Muscle layer of duodenum (tissue), 2 donors: Measurements from ENCODE around the gene EBPL.
"Not testable (repeated sequence)": the region's sequence is repeated elsewhere in the genome, so short reads cannot be mapped to it uniquely, and the experiment has no call there.

ENCODE experiments used
- H3K27ac ChIP-seq: one replicate; pipeline ENCODE4 v1.7.0; 2013; ENCODE audit warnings: mild to moderate bottlenecking, low read length
- H3K27me3 ChIP-seq: one replicate; pipeline ENCODE4 v1.7.0; 2013; ENCODE audit warnings: low read depth, mild to moderate bottlenecking, control low read depth, low read length
- H3K36me3 ChIP-seq, 2 donors: one replicate each; pipeline ENCODE4 v1.7.0; 2013; ENCODE audit warnings: low read length in 2 of 2, control low read depth in 1 of 2, mild to moderate bottlenecking in 1 of 2; ENCODE audit not compliant: insufficient read depth in 2 of 2, control insufficient read depth in 1 of 2
- H3K4me1 ChIP-seq, 2 donors: one replicate each; pipeline ENCODE4 v1.7.0; 2013; ENCODE audit warnings: low read length in 2 of 2, mild to moderate bottlenecking in 2 of 2, control low read depth in 1 of 2, moderate library complexity in 1 of 2; ENCODE audit not compliant: insufficient read depth in 2 of 2, control insufficient read depth in 1 of 2
- H3K4me3 ChIP-seq, 2 donors: one replicate each; pipeline ENCODE4 v1.7.0; 2013; ENCODE audit warnings: low read length in 2 of 2, low read depth in 1 of 2, mild to moderate bottlenecking in 1 of 2
- H3K9me3 ChIP-seq, 2 donors: one replicate each; pipeline ENCODE4 v1.7.0; 2013; ENCODE audit warnings: low read length in 2 of 2, control low read depth in 1 of 2, mild to moderate bottlenecking in 1 of 2; ENCODE audit not compliant: control insufficient read depth in 1 of 2
- donor health status: healthy.

EBPL gene

DNA sequence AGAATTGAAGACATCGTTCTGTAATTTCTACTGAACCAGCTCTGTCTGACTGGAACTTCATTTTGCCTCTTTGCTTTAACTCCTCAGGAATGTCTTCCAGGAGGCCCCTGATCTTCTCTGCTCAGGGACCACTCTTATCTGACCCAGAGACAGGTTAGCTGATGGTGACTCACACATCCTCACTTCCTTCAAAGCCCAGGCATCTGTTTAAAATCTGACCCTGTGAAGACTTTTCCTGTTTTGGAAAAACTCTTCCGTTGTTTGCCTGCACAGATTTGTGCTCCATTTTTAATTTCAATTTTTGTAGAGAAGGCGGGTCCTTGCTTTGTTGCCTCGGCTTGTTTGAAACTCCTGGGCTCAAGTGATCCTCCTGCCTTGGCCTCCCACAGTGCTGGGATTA is 61.3 kb downstream of the EBPL start:
- H3K4me3 ChIP-seq: no peak overlapping the region
- H3K4me1 ChIP-seq: peaks cover 0 to 4% of the 10 kb centered on the region in 2 donors

DNA sequence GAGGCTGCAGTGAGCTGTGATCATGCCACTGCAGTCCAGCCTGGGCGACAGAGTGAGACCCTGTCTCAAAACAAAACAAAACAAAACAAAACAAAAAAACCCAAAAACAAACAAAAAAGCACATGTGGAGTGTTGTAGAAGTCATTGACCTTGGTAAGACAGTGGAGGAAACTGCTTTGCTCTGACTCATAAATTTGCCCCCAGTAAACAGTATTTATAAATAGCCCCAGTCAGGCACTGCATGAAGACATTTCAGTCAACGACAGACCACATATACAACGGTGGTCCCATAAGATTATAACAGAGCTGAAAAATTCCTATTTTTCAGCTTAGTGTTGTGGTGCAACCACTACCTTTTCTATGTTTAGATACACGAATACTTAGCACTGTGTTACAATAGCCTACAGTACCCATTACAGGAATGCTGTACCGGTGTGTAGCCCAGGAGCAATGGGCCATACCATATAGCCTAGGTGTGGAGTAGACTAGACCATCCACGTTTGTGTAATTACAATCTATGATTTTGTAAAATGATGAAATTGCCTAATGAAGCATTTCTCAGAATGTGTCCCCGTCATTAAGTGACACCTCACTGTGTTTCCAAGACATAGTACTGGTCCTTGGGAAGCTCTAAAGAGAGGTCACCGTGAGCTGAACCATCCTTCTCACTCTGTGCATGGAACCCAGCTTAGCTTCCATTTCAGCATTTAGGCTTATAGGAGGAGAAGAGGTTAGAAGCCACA is 61.9 kb downstream of the EBPL start:
- Histone ChIP-seq H3K36me3 (no peaks in the 10 kb centered on the region), H3K4me3 (no peak overlapping the region), H3K9me3 (no peaks in the 10 kb centered on the region), H3K27ac (no peak overlapping the region), H3K4me1 (peaks cover 0 to 4% of the 10 kb centered on the region in 2 donors), H3K27me3 (no peaks in the 10 kb centered on the region)

More for the DNA sequence above, 61.3 kb downstream of the EBPL start:
- H3K27me3 ChIP-seq: no peaks in the 10 kb centered on the region
- no peaks in the 10 kb centered on the region for H3K9me3 ChIP-seq
- no peak overlapping the region for H3K27ac ChIP-seq
- no peaks in the 10 kb centered on the region for H3K36me3 ChIP-seq

DNA sequence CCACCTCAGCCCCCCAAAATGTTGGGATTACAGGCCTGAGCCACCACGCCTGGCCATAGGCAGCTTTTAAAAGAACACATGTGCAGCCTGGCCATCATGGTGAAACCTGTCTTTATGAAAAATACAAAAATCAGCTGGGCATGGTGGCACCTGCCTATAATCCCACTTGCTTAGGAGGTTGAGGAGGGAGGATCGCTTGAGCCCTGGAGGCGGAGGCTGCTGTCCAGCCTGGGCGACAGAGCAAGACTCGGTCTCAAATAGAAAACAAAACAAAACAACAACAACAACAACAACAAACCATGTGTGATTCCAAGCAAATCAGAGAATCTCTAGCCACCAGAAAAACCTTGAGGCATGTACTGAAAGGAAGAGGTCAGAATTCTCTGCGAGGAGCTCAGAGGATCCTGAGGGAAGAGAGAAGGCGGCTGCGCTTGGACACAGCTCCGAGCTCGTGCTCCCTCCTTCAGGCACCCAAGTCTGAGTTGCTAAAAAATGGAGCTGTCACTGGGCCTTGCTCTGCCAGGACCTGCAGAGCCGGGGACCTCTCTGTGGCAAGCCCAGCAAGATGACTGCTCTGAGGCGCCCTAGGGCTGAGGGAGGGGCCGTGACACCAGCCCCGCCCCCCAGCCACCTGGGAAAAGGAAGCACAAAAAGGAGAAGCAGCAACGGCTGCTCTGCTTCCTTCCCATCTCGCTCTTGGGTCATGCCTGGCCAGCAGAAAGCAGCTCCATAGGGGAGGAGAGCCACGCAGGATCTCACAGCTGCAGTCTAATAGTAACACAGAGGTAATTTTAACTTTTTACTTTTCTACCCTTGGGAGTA is 63.2 kb downstream of the EBPL start, which contains the start of gene ARL11:
Gene ARL11, plus strand, starts transcription at position 677 of the 822 bp plus-strand sequence. CDS start 1,941 bp downstream, outside the sequence.
- peak within 1 kb of the TSS; percentile 8 for H3K27ac ChIP-seq
- H3K4me3 ChIP-seq: peak within 1 kb of the TSS; percentile 30 to 55

DNA sequence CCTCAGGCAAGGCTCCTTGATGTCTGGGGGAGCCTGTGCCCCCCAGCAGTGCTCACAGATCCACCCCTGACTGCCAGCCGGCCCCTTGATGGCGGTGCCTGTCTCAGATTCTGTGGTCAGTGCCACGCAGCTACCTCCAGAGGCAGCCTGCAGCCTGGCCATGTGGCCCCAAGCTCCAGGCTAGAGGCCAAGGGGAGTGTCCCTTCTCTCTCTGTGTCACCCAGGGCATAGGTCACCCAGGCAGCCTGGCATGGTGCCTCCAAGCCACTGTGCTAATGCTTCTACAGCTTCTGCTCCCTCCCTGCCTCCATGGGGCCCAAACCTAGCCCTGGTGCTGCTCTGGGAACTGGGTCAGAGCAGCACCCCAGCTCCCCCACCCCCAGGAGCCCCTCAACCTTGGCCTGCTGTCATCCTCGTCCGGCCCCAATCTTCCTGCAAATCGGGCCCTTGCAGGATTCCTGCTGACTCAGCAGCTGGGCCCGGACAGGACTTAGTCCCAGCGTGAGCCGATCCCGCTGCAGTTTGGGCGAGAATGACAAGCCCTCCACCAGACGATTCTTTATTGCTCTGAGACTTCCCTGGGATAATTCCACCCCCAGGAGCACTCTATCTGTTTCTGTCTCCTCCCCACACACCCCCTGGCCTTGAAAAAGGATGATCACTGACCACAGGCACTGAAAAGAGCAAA is 65.8 kb downstream of the EBPL start:
- peaks cover 0 to 4% of the 10 kb centered on the region in 2 donors for H3K4me1 ChIP-seq
- no peak overlapping the region for H3K27ac ChIP-seq
- no peak overlapping the region for H3K4me3 ChIP-seq

More for the DNA sequence above, 63.2 kb downstream of the EBPL start, which contains the start of gene ARL11:
- Histone ChIP-seq H3K27me3 (no peaks in the 10 kb centered on the region), H3K9me3 (no peaks in the 10 kb centered on the region), H3K36me3 (no peaks in the 10 kb centered on the region), H3K4me1 (peaks cover 0 to 4% of the 10 kb centered on the region in 2 donors)

DNA sequence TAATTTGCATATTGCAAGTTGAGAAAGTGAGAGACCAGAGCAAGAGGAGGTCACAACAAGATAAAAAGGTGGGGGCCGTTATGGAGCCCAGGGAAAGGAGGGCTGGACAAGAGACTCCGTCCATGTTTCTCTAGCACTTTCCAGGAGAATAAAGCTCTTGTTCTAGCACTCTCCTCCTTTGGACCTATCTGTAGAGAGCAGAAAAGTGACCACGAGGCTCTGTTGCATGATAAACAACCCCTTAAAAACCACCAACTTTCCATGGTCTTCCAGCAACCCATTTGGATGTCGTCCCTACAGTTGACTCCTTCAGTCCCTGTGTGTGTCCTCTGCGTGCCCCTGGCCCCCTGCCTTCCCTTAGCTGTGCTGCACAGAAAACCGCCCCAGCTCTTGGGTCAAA is 67.1 kb downstream of the EBPL start:
- H3K4me3 ChIP-seq: no peak overlapping the region
- no peaks in the 10 kb centered on the region for H3K9me3 ChIP-seq
- H3K27me3 ChIP-seq: no peaks in the 10 kb centered on the region
- no peak overlapping the region for H3K27ac ChIP-seq
- no peaks in the 10 kb centered on the region for H3K36me3 ChIP-seq
- H3K4me1 ChIP-seq: no peaks in the 10 kb centered on the region

More for the DNA sequence above, 65.8 kb downstream of the EBPL start:
- Histone ChIP-seq H3K9me3 (no peaks in the 10 kb centered on the region), H3K36me3 (no peaks in the 10 kb centered on the region), H3K27me3 (no peaks in the 10 kb centered on the region)

DNA sequence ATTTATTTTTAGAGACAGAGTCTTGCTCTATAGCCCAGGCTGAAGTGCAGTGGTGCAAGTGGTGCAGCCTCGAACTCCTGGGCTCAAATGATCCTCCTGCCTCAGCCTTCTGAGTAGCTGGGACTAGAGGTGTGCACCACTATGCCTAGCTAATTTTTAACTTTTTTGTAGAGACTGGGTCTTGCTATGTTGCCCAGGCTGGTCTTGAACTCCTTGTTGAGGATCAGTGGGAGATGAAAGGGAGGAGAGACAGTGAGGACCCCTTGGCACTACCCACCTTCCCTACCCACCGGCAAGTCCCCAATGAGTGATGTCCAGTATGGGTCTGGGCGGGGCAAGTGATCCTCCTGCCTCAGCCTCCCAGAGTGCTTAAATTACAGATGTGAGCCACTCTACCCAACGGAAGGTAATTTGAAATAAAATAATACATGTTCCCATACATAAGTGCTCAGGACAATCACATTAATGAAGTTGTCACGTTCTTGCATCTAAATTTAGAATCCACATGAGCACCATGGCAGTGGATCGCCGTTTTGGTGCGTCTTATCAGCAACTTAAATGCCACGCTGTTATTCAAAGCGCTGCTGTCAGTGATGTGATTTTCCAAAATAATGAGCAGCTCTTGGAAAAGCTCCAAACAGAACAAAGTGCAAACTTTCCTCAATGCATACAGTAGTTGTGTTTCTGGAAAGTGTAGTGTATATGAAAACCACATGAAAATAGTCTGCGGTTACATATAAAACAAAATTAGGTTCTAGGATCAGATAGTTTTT is 68.9 kb downstream of the EBPL start:
- Histone ChIP-seq H3K36me3 (no peaks in the 10 kb centered on the region), H3K27me3 (no peaks in the 10 kb centered on the region), H3K4me3 (no peak overlapping the region), H3K27ac (no peak overlapping the region), H3K9me3 (no peaks in the 10 kb centered on the region), H3K4me1 (no peaks in the 10 kb centered on the region)

DNA sequence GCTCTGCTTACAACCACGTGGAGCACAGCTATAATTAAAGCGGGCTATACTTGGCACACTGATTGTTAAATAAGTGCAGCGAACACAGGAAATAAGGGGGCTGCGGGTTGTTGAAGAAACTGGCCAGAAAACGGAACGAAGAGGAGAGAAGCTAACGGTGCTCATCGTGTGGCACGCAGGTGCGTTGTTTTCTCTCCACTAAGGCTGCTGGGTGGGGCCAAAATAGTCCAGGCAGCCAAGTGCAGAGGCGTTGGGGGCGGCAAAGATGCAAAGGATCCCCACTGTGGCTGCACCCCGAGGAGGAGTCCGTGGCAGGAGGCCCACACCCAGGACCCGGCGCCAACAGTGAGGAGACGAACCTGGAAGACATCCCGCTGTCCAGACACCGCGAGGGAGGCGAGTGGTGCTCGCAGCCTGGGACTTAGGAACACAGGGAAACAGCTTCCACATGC is 71.1 kb downstream of the EBPL start:
- no peaks in the 10 kb centered on the region for H3K27me3 ChIP-seq

DNA sequence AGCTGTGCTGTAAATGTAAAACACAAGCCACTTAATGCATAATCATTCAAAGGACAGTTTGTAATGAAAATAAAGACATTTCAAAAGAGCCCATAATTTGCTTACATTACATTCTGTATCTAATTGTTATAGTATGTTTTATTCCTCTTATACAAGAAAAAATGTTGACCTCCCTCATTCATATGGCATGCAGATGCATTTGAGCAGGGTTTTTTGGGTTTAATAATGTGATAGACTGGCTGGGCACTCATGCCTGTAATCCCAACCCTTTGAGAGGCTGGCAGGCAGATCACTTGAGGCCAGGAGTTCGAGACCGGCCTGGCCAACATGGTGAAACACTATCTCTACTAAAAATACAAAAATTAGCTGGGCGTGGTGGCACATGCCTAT is 74.6 kb downstream of the EBPL start:
- H3K27me3 ChIP-seq: no peaks in the 10 kb centered on the region
- H3K4me1 ChIP-seq: no peaks in the 10 kb centered on the region
- no peaks in the 10 kb centered on the region for H3K9me3 ChIP-seq
- no peak overlapping the region for H3K27ac ChIP-seq
- H3K4me3 ChIP-seq: no peak overlapping the region
- H3K36me3 ChIP-seq: no peaks in the 10 kb centered on the region

More for the DNA sequence above, 71.1 kb downstream of the EBPL start:
- Histone ChIP-seq H3K4me3 (no peak overlapping the region), H3K9me3 (no peaks in the 10 kb centered on the region), H3K27ac (no peak overlapping the region), H3K36me3 (no peaks in the 10 kb centered on the region), H3K4me1 (no peaks in the 10 kb centered on the region)

DNA sequence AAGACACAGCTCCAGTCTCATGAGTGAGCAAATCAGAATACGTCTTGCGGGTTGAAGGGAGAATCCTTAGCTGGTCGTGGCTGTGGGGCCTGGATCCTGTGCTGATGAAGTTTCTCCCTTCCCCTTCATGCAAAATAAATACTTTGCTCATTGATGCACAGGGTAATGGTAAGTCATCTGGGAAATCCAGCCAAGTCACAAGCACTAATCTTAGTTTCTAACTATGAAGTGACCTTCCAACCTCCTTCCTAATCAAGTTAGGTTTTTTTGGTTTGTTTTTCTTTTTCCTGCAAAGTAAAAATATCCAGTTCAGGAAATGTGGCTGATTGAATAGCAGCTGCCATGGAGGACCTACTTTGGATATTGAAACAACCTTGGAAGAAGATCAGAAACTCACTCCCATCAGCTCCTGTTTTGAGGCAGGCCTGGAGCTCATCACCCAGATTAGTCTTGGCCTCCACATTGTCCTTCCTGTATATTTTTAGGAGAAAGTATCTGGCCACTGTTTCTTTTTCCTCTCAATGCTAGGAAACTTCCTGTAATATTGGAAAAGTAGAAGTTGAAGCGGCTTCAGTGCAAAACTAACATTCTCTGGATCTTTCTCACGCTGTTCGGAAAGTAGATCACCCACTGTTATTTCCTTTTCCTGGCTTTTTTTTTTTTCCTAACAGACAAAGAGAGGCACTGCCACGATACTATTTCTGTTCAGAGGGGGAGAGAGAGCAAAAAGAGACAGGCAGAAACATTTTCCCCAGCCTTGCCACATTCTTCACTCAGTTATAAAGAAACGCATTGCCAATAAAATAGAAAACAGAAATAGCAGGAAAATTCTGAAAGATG is 75.2 kb downstream of the EBPL start:
- Histone ChIP-seq H3K36me3 (no peaks in the 10 kb centered on the region), H3K27me3 (no peaks in the 10 kb centered on the region), H3K27ac (no peak overlapping the region), H3K4me1 (no peaks in the 10 kb centered on the region), H3K4me3 (no peak overlapping the region), H3K9me3 (no peaks in the 10 kb centered on the region)

DNA sequence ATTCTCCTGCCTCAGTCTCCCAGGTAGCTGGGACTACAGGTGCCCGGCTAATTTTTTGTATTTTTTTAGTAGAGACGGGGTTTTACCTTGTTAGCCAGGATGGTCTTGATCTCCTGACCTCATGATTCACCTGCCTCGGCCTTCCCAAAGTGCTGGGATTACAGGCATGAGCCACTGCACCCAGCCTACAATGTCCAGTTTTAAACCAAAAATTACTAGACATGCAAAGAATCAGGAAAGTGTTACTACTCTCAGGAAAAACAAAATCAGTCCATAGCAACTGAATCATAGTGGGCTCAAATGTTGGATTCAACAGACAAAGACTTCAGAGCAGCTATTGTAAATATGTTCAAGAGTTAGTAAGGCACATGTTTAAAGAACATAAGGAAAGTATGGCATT is 79.2 kb downstream of the EBPL start:
- H3K36me3 ChIP-seq, H3K9me3 ChIP-seq, H3K4me3 ChIP-seq, H3K27me3 ChIP-seq, H3K27ac ChIP-seq, H3K4me1 ChIP-seq: not testable (repeated sequence)
